NT2/D1 (cell line): Measurements from ENCODE around the gene VWDE.

ENCODE experiments used
- DNase-seq: peaks from one replicate; pipeline ENCODE4 v3.0.0-alpha.2; 2011; ENCODE audit warnings: low read depth, low spot score
- H3K27me3 ChIP-seq: 2 replicates; pipeline ENCODE4 v1.6.0; 2011; ENCODE audit warnings: mild to moderate bottlenecking; ENCODE audit not compliant: insufficient read length, insufficient read depth
- H3K36me3 ChIP-seq: 2 replicates; pipeline ENCODE4 v1.6.1; 2011; ENCODE audit warnings: mild to moderate bottlenecking, low read length, mixed read lengths; ENCODE audit not compliant: insufficient read depth, insufficient read length
- H3K4me1 ChIP-seq: 2 replicates; pipeline ENCODE4 v1.5.1; 2011; ENCODE audit not compliant: insufficient read depth, insufficient read length
- H3K4me3 ChIP-seq: 2 replicates; pipeline ENCODE4 v1.5.1; 2011; ENCODE audit warnings: low read depth; ENCODE audit not compliant: insufficient read length
- H3K9ac ChIP-seq: 2 replicates; pipeline ENCODE4 v1.6.0; 2011; ENCODE audit warnings: low read depth; ENCODE audit not compliant: insufficient read length
- H3K9me3 ChIP-seq: 2 replicates; pipeline ENCODE4 v1.5.1; 2011; ENCODE audit warnings: mild to moderate bottlenecking, low read length; ENCODE audit not compliant: insufficient read depth
- SUZ12 ChIP-seq: IDR thresholded peaks from 2 replicates; pipeline ENCODE4 v1.6.1; 2011; ENCODE audit not compliant: insufficient read length, insufficient read depth; ENCODE audit errors: extremely low read depth
- YY1 ChIP-seq: IDR thresholded peaks from 2 replicates; pipeline ENCODE4 v1.6.1; 2011; ENCODE audit not compliant: insufficient read length, insufficient read depth
- ZNF274 ChIP-seq: IDR thresholded peaks from 2 replicates; pipeline ENCODE4 v1.6.1; 2011; ENCODE audit warnings: mild to moderate bottlenecking, low read depth, low read length

The VWDE gene

GRCh38 chr7:12323415-12323814, 80.2 kb downstream of the VWDE start:
- Histone ChIP-seq H3K36me3 (no peaks in the 10 kb centered on the region), H3K27me3 (no peaks in the 10 kb centered on the region), H3K9ac (no peak overlapping the region), H3K9me3 (no peaks in the 10 kb centered on the region; the same call in 1 of the 2 replicates), H3K4me1 (no peaks in the 10 kb centered on the region), H3K4me3 (no peak overlapping the region)
- no peak for DNase-seq
- TF ChIP-seq YY1 (no peak), SUZ12 (no peak), ZNF274 (no peak)

GRCh38 chr7:12322903-12323300, 80.8 kb downstream of the VWDE start:
- H3K36me3 ChIP-seq: no peaks in the 10 kb centered on the region
- H3K27me3 ChIP-seq: no peaks in the 10 kb centered on the region
- H3K9me3 ChIP-seq: no peaks in the 10 kb centered on the region; the same call in 1 of the 2 replicates
- H3K4me3 ChIP-seq: no peak overlapping the region
- no peak for TF ChIP-seq ZNF274
- no peak for TF ChIP-seq YY1
- TF ChIP-seq SUZ12: no peak
- DNase-seq: no peak
- no peak overlapping the region for H3K9ac ChIP-seq
- H3K4me1 ChIP-seq: no peaks in the 10 kb centered on the region

- H3K9me3 ChIP-seq: no peaks in the 10 kb centered on the region
- no peak overlapping the region for H3K9ac ChIP-seq
- no peaks in the 10 kb centered on the region for H3K4me1 ChIP-seq
- no peak for TF ChIP-seq YY1
- no peak for TF ChIP-seq ZNF274
- TF ChIP-seq SUZ12: no peak
- no peak overlapping the region for H3K4me3 ChIP-seq
- no peaks in the 10 kb centered on the region for H3K27me3 ChIP-seq
- DNase-seq: no peak
- no peaks in the 10 kb centered on the region for H3K36me3 ChIP-seq
These were observed 81.3 kb downstream of the VWDE start for GRCh38 chr7:12322284-12322902.

GRCh38 chr7:12320987-12321647, 82.5 kb downstream of the VWDE start:
- DNase-seq: no peak
- no peak overlapping the region for H3K9ac ChIP-seq
- TF ChIP-seq YY1: no peak
- TF ChIP-seq SUZ12: no peak

GRCh38 chr7:12320241-12320986, 83.3 kb downstream of the VWDE start:
- Histone ChIP-seq H3K27me3 (no peaks in the 10 kb centered on the region), H3K9ac (no peak overlapping the region), H3K4me1 (no peaks in the 10 kb centered on the region), H3K9me3 (no peaks in the 10 kb centered on the region), H3K4me3 (no peak overlapping the region), H3K36me3 (no peaks in the 10 kb centered on the region)
- TF ChIP-seq SUZ12: no peak
- TF ChIP-seq YY1: no peak
- no peak for TF ChIP-seq ZNF274
- no peak for DNase-seq

More at GRCh38 chr7:12320987-12321647, 82.5 kb downstream of the VWDE start:
- no peaks in the 10 kb centered on the region for H3K36me3 ChIP-seq
- H3K9me3 ChIP-seq: no peaks in the 10 kb centered on the region
- no peaks in the 10 kb centered on the region for H3K27me3 ChIP-seq
- H3K4me1 ChIP-seq: no peaks in the 10 kb centered on the region
- no peak overlapping the region for H3K4me3 ChIP-seq

GRCh38 chr7:12317675-12318074, 86.0 kb downstream of the VWDE start:
- H3K27me3 ChIP-seq: no peaks in the 10 kb centered on the region
- TF ChIP-seq ZNF274: no peak
- TF ChIP-seq SUZ12: no peak
- no peak for TF ChIP-seq YY1
- H3K9me3 ChIP-seq: no peaks in the 10 kb centered on the region
- H3K36me3 ChIP-seq: no peaks in the 10 kb centered on the region
- H3K4me1 ChIP-seq: no peaks in the 10 kb centered on the region
- H3K9ac ChIP-seq: no peak overlapping the region
- H3K4me3 ChIP-seq: no peak overlapping the region
- no peak for DNase-seq

GRCh38 chr7:12316925-12317324, 86.7 kb downstream of the VWDE start:
- Histone ChIP-seq H3K27me3 (no peaks in the 10 kb centered on the region), H3K9ac (no peak overlapping the region), H3K9me3 (no peaks in the 10 kb centered on the region), H3K4me3 (no peak overlapping the region), H3K36me3 (no peaks in the 10 kb centered on the region), H3K4me1 (no peaks in the 10 kb centered on the region)
- no peak for DNase-seq
- TF ChIP-seq ZNF274: no peak
- no peak for TF ChIP-seq SUZ12
- no peak for TF ChIP-seq YY1
